ENCODE data around the gene HSFX4.
A peak's percentile ranks its signal among the peaks of the same experiment; 100 is the strongest.
"Not testable (repeated sequence)": the region's sequence is repeated elsewhere in the genome, so short reads cannot be mapped to it uniquely, and the experiment has no call there.

HSFX4 gene, protein sequence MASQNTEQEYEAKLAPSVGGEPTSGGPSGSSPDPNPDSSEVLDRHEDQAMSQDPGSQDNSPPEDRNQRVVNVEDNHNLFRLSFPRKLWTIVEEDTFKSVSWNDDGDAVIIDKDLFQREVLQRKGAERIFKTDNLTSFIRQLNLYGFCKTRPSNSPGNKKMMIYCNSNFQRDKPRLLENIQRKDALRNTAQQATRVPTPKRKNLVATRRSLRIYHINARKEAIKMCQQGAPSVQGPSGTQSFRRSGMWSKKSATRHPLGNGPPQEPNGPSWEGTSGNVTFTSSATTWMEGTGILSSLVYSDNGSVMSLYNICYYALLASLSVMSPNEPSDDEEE

DNA sequence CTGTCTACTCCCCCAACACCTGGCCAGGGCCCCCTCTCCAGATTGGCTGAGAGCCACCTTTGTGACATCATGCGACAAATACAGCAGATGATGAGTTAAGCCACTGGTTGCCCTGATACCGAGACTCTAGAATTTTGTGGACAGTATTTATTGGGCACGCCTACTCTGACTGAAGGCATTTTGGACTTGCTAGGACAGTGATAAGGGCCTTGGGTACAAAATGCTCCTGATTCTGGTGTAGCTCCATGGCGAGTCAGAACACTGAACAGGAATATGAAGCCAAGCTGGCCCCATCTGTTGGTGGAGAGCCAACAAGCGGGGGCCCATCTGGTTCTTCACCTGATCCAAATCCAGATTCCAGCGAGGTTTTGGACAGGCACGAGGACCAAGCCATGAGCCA is at the start of gene HSFX4:
Gene HSFX4 (plus strand): TSS at position 174 of the 400 bp plus-strand sequence. CDS start 72 bp downstream, at position 246.
- not testable (repeated sequence) for DNase-seq (ENCODE audit: low spot score)

- no peak for DNase-seq (ENCODE audit: low spot score)
These were observed 48.2 kb upstream of the HSFX4 start, which contains the start of gene MAGEA8 for GRCh38 chrX:149881081-149881711. MAGEA8 (plus strand) TSS chrX:149881183; CDS start chrX:149884273, 3,090 bp downstream.

GRCh38 chrX:149890828-149891227 is 38.5 kb upstream of the HSFX4 start:
- DNase-seq (ENCODE audit: low spot score): not testable (repeated sequence)

GRCh38 chrX:149898554-149898953 is 30.8 kb upstream of the HSFX4 start:
- DNase-seq (ENCODE audit: low spot score): no peak

DNA sequence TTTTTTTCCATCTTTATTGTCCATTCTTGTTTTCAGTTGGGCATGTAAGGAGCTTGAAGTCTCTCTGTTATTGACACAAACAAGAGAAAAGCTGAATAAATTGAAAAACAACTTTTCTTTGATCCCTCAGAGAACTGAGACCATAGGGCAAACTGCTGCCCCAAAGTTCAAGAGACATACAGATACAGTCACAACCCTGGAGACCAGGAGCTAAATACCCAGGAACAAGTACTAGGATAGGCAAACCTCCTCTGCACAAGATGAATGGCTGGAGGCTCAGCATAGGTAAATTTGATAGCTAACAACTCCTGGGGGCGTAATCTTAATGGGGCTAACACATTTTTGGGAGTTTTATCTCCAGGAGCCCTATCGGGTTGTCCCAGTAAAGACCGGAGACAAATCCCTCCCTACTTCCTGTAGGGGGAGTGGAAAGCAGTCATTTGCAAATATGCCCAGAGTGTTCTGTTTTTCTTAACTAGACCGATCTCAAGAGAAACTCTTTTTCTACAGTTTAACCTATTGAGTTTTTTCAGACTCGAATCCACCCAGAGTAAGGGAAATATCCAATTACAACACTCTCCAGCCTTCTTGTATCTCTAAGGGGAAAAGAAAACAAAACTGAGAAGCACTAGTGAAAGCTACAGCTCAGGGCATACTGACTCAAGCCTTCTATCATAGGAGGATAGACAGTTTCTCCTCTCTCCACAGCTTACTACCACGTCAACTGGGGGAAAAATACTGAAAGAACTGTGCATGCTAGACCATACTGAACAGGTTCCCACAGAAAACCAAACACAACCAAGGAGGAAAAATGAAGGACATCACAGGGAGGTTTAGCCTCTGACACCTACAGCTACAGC is 25.3 kb upstream of the HSFX4 start:
- DNase-seq (ENCODE audit: low spot score): peak; percentile 5

- no peak for DNase-seq (ENCODE audit: low spot score)
These were observed 21.1 kb upstream of the HSFX4 start for GRCh38 chrX:149908308-149908707.

DNA sequence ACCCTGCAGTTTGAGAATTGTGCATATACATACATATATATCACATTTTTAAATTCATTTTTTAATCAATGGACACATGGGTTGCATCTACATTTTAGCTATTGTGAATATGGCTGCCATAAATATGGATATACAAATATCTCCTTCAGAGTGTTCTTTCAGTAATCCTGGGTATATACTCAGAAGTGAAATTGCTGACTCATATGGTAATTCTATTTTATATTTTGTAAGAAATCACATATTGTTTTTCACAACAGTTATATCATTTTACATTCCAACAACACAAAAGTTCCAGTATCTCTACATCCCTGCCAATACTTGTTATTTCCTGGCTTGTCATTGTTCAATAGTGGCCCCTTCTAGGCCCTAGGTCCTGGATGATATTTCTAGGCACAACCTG is 20.6 kb upstream of the HSFX4 start:
- no peak for DNase-seq (ENCODE audit: low spot score)

DNA sequence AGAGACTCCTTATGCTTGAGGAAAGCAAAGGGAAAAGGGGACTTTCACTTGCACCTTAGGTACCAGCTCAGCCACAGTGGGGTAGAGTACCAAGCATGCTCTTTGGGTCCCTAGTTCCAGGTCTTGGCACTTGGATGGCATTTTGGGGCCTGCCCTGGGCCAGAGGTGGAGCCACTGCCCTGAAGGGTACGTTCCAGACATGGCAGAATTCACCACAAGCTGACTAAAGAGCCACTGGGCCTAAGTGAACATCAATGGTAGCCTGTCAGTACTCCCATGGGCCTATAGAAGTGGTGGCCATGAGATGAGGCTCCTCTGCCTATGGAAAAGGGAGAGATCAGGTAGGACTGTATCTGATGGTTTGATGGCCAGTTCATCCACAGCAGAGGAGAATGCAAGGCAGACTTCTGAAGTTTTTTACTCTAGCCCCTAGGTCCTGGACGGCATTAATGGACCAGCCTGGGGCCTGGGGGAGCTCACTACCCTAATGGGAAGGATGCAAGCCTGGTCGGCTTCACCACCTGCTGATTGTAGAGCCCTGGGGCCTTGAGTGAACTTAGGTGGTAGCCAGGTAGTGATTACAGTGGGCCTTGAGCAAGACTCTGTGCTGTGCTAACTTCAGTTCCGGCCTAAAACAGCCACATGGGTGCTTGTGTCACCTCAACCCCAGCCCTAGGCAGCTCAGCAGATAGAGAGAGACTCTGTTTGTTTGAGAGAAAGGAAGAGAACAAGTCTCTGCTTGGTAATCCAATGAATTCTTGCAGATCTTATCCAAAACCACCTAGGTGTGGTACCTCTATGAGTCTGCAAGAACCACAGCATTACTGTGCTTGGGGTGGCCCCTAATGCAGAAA is 19.8 kb upstream of the HSFX4 start:
- no peak for DNase-seq (ENCODE audit: low spot score)

GRCh38 chrX:149910178-149910695 is 19.1 kb upstream of the HSFX4 start:
- DNase-seq (ENCODE audit: low spot score): no peak

- DNase-seq (ENCODE audit: low spot score): no peak
These were observed 12.5 kb upstream of the HSFX4 start for GRCh38 chrX:149916745-149917392.

GRCh38 chrX:149923836-149924235 is 5.5 kb upstream of the HSFX4 start:
- not testable (repeated sequence) for DNase-seq (ENCODE audit: low spot score)

- DNase-seq (ENCODE audit: low spot score): not testable (repeated sequence)
These were observed 4.9 kb upstream of the HSFX4 start for GRCh38 chrX:149924434-149924833.

DNA sequence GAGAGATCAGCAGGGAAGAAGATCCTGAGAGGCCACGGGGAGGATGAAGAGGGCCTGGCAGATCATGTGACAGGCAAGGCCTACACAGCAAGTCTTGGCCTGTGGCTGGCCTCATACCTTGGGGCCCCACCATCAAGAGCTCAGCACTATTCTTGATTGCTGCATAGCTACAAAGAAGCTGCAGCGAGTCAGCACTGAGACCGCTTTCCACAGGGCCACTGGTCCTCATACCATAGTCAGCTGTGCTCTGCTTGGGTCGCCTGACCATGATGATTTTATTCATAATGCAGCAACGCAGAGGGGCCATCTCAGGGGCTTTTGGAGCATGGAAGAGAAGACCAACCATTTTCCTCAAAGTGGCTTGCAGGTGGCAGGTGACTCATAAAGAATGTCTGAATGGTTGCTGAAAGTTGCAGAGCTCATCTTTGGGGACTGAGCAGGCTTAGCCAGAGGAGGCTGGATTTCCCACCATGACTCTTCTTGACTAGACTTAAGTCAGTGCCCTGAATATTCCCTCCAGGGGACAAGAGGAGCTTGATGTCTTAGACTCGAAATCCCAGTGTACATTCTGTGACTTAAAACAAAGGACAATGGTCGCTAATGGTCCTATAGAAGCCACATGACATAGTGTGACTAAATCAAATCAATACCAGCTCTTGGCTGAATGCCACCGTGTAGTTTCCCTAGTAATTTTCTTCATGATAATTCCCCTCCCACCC is 2.0 kb upstream of the HSFX4 start:
- DNase-seq (ENCODE audit: low spot score): not testable (repeated sequence)

DNA sequence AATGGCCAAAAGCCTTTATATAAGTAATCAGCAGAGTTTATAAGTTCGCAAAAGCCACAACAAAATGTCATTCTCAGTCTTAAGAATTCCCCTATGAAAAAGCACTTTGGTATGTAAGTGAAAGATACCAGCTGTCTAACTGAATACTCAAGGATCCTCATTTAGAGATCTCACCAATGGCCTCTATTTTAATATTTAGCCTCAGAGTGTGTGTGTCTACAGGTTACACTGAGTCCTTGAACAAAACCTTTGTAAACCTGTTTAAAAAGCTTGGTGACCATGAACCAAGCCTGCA is 1.5 kb upstream of the HSFX4 start:
- DNase-seq (ENCODE audit: low spot score): not testable (repeated sequence)

DNA sequence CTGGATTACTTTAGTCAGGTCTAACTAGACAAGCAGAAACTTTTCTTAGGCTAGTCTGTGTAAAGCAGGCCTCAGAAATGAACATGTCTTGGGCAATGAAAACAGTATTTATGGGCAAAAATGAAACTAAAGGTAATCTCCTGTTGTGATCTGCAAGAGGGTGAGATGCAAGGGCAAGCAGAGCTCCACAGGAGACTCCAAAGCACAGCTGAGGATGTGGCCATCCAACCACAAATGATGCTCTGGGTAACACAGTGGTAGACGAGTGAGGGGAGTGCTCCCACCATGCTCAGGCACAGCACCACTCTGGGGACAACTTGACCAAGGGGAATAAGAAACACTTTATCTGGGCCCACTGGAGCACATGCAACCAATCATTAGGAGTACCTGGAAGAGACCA is 738 bp upstream of the HSFX4 start:
- not testable (repeated sequence) for DNase-seq (ENCODE audit: low spot score)

- DNase-seq (ENCODE audit: low spot score): not testable (repeated sequence)
These were observed 2.0 kb downstream of the HSFX4 start for GRCh38 chrX:149931355-149931754.

DNA sequence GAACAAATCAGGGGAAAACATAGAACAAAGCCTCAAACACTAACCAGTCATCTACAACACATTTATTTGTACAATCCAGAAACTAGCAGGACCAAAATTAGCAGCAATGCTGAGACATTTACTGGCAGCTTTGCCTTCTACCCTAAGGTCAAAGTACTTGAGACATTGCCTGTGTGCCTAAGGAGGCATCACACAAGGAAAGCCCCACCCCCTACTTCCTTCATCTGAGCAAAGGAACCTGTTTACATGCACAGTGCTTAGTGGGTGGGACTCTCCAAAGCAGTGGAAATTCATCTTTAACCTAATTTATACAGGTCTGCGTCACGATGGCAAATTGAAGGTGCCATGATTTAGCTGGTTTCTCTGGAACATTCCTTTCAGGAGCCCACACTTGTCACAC is 2.8 kb downstream of the HSFX4 start:
- DNase-seq (ENCODE audit: low spot score): not testable (repeated sequence)

DNA sequence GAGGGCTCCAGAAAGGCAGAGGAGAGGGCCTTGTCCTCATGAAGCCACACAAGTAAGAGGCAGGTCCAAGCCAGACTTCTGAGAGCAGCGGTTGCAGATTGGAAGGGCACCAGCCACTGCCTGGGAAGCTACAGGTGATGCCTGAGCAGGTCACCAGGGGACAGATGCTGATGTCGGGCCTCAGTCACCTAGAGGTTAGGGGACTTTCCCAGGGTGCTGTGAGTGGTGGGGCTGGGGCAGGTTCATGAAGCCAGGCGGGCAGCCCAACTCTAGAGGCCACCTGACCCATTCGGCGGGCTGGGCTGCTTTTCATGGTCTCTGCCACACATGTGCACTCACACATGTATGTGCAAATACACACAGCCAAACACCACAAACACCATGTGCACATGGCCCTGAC is 3.6 kb downstream of the HSFX4 start:
- not testable (repeated sequence) for DNase-seq (ENCODE audit: low spot score)

GRCh38 chrX:149933547-149933946 is 4.2 kb downstream of the HSFX4 start:
- not testable (repeated sequence) for DNase-seq (ENCODE audit: low spot score)

GRCh38 chrX:149937328-149937727 is 8.0 kb downstream of the HSFX4 start:
- not testable (repeated sequence) for DNase-seq (ENCODE audit: low spot score)
